NT2/D1 (cell line): ENCODE measurements around the gene MRPL47.

ENCODE experiments used
- SUZ12 ChIP-seq: IDR thresholded peaks from 2 replicates; pipeline ENCODE4 v1.6.1; 2011; ENCODE audit not compliant: insufficient read length, insufficient read depth; ENCODE audit errors: extremely low read depth
- YY1 ChIP-seq: IDR thresholded peaks from 2 replicates; pipeline ENCODE4 v1.6.1; 2011; ENCODE audit not compliant: insufficient read length, insufficient read depth
- ZNF274 ChIP-seq: IDR thresholded peaks from 2 replicates; pipeline ENCODE4 v1.6.1; 2011; ENCODE audit warnings: mild to moderate bottlenecking, low read depth, low read length

DNA sequence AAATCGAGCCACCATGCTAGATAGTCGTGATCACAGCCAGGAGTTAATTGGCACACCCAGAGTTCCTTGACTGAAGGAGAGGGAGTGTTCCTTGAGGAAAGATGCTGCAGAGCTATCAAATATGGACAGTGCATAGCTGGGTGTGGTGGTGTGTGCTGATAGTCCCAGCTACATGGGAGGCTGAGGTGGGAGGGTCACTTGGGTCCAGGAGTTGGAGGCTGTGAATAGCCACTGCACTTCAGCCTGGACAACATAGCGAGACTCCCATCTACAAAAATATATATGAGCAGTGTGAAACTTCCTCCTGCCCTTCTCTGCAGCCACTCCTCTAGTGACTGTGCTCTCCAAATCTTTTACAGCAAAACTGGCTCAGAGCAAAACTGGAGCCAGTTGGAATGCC is 38.4 kb upstream of the MRPL47 start:
- no peak for TF ChIP-seq YY1
- TF ChIP-seq ZNF274 = no peak
- TF ChIP-seq SUZ12 = no peak
